GM23338 (cell line): Measurements from ENCODE around the gene TRAPPC3L. TPM values are rescaled to one million over a fixed set of nuclear protein-coding genes. Genes with fewer than 3 reads are reported as not detected.

ENCODE experiments used
- ATAC-seq: fragments of 200-7000 bp; cut with Tn5 transposase; 3 replicates; pipeline ENCODE4 v1.9.1; 2020
- DNase-seq: peaks from one replicate; pipeline ENCODE4 v3.0.0-alpha.2; 2015; ENCODE audit warnings: low spot score
- H2AFZ ChIP-seq: fragments of 200-600 bp; sonication (generic); 2 replicates; pipeline ENCODE4 v1.8.0; 2016; ENCODE audit warnings: antibody characterized with exemption, mild to moderate bottlenecking, moderate library complexity
- H3F3A ChIP-seq: fragments of 200-600 bp; sonication (generic); replicated peaks from 2 replicates; pipeline ENCODE4 v1.8.0; 2017; ENCODE audit warnings: antibody characterized with exemption, mixed run types, low read depth
- H3K27ac ChIP-seq: fragments of 200-600 bp; sonication (generic); 2 replicates; pipeline ENCODE4 v1.6.1; 2016; ENCODE audit warnings: low read depth
- H3K27me3 ChIP-seq: fragments of 200-600 bp; sonication (generic); 2 replicates; pipeline ENCODE4 v1.8.0; 2016; ENCODE audit warnings: mild to moderate bottlenecking, mixed run types, moderate library complexity; ENCODE audit not compliant: insufficient read depth
- H3K36me3 ChIP-seq: fragments of 200-600 bp; sonication (generic); 2 replicates; pipeline ENCODE4 v1.8.0; 2016; ENCODE audit warnings: mild to moderate bottlenecking; ENCODE audit not compliant: insufficient read depth
- H3K4me1 ChIP-seq: fragments of 200-600 bp; sonication (generic); 2 replicates; pipeline ENCODE4 v1.8.0; 2016; ENCODE audit warnings: mild to moderate bottlenecking, moderate library complexity; ENCODE audit not compliant: insufficient read depth
- H3K4me2 ChIP-seq: fragments of 200-600 bp; sonication (generic); 2 replicates; pipeline ENCODE4 v1.7.1; 2017; ENCODE audit warnings: mixed run types
- H3K4me3 ChIP-seq: fragments of 200-600 bp; sonication (generic); 2 replicates; pipeline ENCODE4 v1.6.1; 2016; ENCODE audit warnings: mixed run types
- H3K79me2 ChIP-seq: fragments of 200-600 bp; sonication (generic); replicated peaks from 2 replicates; pipeline ENCODE4 v1.8.0; 2017; ENCODE audit warnings: mild to moderate bottlenecking; ENCODE audit not compliant: insufficient read depth
- H3K9me2 ChIP-seq: fragments of 200-600 bp; sonication (generic); 2 replicates; pipeline ENCODE4 v1.8.0; 2017; ENCODE audit not compliant: insufficient read depth
- H4K20me1 ChIP-seq: fragments of 200-600 bp; sonication (generic); replicated peaks from 2 replicates; pipeline ENCODE4 v1.8.0; 2017; ENCODE audit warnings: mild to moderate bottlenecking; ENCODE audit not compliant: insufficient read depth
- H3K27ac Mint-ChIP-seq: 2 replicates; pipeline ENCODE4 v1.8.0; 2020; ENCODE audit warnings: inconsistent platforms, mild to moderate bottlenecking, moderate library complexity, mixed read lengths
- H3K27me3 Mint-ChIP-seq: 3 replicates; pipeline ENCODE4 v1.8.0; 2022; ENCODE audit warnings: low read depth, mild to moderate bottlenecking, moderate library complexity, mixed read lengths, inconsistent platforms; ENCODE audit not compliant: insufficient read depth, poor library complexity
- H3K36me3 Mint-ChIP-seq: 3 replicates; pipeline ENCODE4 v1.8.0; 2021; ENCODE audit warnings: low read depth, mild to moderate bottlenecking, inconsistent platforms, moderate library complexity, mixed read lengths
- H3K4me1 Mint-ChIP-seq: 3 replicates; pipeline ENCODE4 v1.8.0; 2020; ENCODE audit warnings: mild to moderate bottlenecking, inconsistent platforms, mixed read lengths
- H3K4me3 Mint-ChIP-seq: 3 replicates; pipeline ENCODE4 v1.8.0; 2021; ENCODE audit warnings: moderate library complexity, mild to moderate bottlenecking, inconsistent platforms, mixed read lengths
- H3K9me3 Mint-ChIP-seq: 3 replicates; pipeline ENCODE4 v1.8.0; 2020; ENCODE audit warnings: moderate library complexity, mild to moderate bottlenecking, inconsistent platforms, mixed read lengths
- CREB1 ChIP-seq: fragments of 250-450 bp; sonication (Bioruptor Pico); IDR thresholded peaks from 2 replicates; pipeline ENCODE4 v1.5.0; 2020; ENCODE audit warnings: low read depth, mild to moderate bottlenecking, moderate library complexity
- CTCF ChIP-seq, 2 experiments: fragments of 200-600 bp in 1 of 2; sonication (generic) in 1 of 2; conservative IDR thresholded peaks; 2 replicates each; pipeline versions ENCODE4 v1.5.1 to v1.6.1; 2016 to 2017; ENCODE audit warnings: antibody characterized with exemption in 2 of 2, low read depth in 2 of 2, mild to moderate bottlenecking in 2 of 2, moderate library complexity in 1 of 2
- ETS1 ChIP-seq: IDR thresholded peaks from 2 replicates; pipeline ENCODE4 v1.6.1; 2016; ENCODE audit warnings: antibody characterized with exemption
- EZH2 ChIP-seq: fragments of 200-600 bp; sonication (generic); IDR thresholded peaks from one replicate; pipeline ENCODE4 v1.8.0; 2017; ENCODE audit warnings: antibody characterized with exemption, mild to moderate bottlenecking, low read depth; ENCODE audit not compliant: unreplicated experiment
- EZH2phosphoT487 ChIP-seq: fragments of 200-600 bp; sonication (generic); IDR thresholded peaks from one replicate; pipeline ENCODE4 v1.8.1; 2018; ENCODE audit warnings: antibody characterized with exemption; ENCODE audit not compliant: unreplicated experiment
- JUNB ChIP-seq: IDR thresholded peaks from one replicate; pipeline ENCODE4 v1.6.1; 2016; ENCODE audit warnings: antibody characterized with exemption; ENCODE audit not compliant: unreplicated experiment
- NANOG ChIP-seq: IDR thresholded peaks from 2 replicates; pipeline ENCODE4 v1.6.1; 2016; ENCODE audit warnings: antibody characterized with exemption, borderline replicate concordance
- POLR2AphosphoS5 ChIP-seq: IDR thresholded peaks from 2 replicates; pipeline ENCODE4 v1.6.1; 2016; ENCODE audit warnings: antibody characterized with exemption, low read depth
- STAT1 ChIP-seq: IDR thresholded peaks from one replicate; pipeline ENCODE4 v1.6.1; 2016; ENCODE audit warnings: antibody characterized with exemption; ENCODE audit not compliant: unreplicated experiment
- ZNF114 ChIP-seq: fragments of 250-450 bp; sonication (Bioruptor Pico); IDR thresholded peaks from 2 replicates; pipeline ENCODE4 v1.5.0; 2020; ENCODE audit warnings: mild to moderate bottlenecking, moderate library complexity
- ZNF331 ChIP-seq: fragments of 250-450 bp; sonication (Bioruptor Pico); IDR thresholded peaks from 2 replicates; pipeline ENCODE4 v1.5.0; 2020; ENCODE audit warnings: low read depth, mild to moderate bottlenecking, moderate library complexity
- ZNF462 ChIP-seq: fragments of 250-450 bp; sonication (Bioruptor Pico); IDR thresholded peaks from 2 replicates; pipeline ENCODE4 v1.5.0; 2020; ENCODE audit warnings: mild to moderate bottlenecking, moderate library complexity
- polyA plus RNA-seq: library from polyadenylated mRNA; unstranded; fragments of >200 nt; fragmentation: Nextera tagmentation; extraction: Ambion mirVana; gene quantifications from 2 replicates; pipeline ENCODE4 v1.2.1, GENCODE V29; 2016
- total RNA-seq: library from RNA; depleted of rRNA; stranded (reverse); fragments of >200 nt; shearing (Covaris generic); gene quantifications from 2 replicates; pipeline ENCODE4 v1.2.3, GENCODE V29; 2014

Gene TRAPPC3L
- total and polyA plus RNA-seq, 2 experiments from 2014 or later: not detected

- no peak for TF ChIP-seq ETS1
Measured at GRCh38 chr6:116530436-116530835, 15.0 kb downstream of the TRAPPC3L start (continued).

GRCh38 chr6:116529466-116530290, 15.8 kb downstream of the TRAPPC3L start:
- Histone ChIP-seq H4K20me1 (no peaks in the 10 kb centered on the region), H3K36me3 (no peaks in the 10 kb centered on the region), H3K27me3 (no peaks in the 10 kb centered on the region), H3K4me2 (peak overlapping the region; percentile 59), H3K79me2 (no peaks in the 10 kb centered on the region), H3F3A (no peaks in the 10 kb centered on the region), H3K27ac (no peak overlapping the region), H3K4me3 (no peak overlapping the region), H3K9me2 (no peaks in the 10 kb centered on the region), H3K4me1 (peaks cover 46% of the 10 kb centered on the region), H2AFZ (peak overlapping the region; percentile 35; the same call in 1 of the 2 replicates)
- peaks cover 5% of the 10 kb centered on the region for H3K27me3 Mint-ChIP-seq
- ATAC-seq (no peak), DNase-seq (no peak)
- H3K4me3 Mint-ChIP-seq: no peak overlapping the region
- H3K4me1 Mint-ChIP-seq: peaks cover 46% of the 10 kb centered on the region
- no peaks in the 10 kb centered on the region for H3K9me3 Mint-ChIP-seq
- H3K27ac Mint-ChIP-seq: no peak overlapping the region; the same call in 1 of the 2 replicates
- H3K36me3 Mint-ChIP-seq: no peaks in the 10 kb centered on the region
- TF ChIP-seq ZNF462 (CRISPR knock-in tag) (no peak), EZH2 (no peak), ZNF331 (no peak), CTCF (conservative IDR thresholded peaks at IDR 0.05; ENCODE audit: low read depth in 2 of 2) (no peak), EZH2phosphoT487 (no peak), ETS1 (no peak), NANOG (no peak), ZNF114 (CRISPR knock-in tag) (no peak), CREB1 (CRISPR knock-in tag) (no peak), STAT1 (no peak), POLR2AphosphoS5 (no peak), JUNB (no peak)
